ENCODE measurements around the gene ZNF20.

DNA sequence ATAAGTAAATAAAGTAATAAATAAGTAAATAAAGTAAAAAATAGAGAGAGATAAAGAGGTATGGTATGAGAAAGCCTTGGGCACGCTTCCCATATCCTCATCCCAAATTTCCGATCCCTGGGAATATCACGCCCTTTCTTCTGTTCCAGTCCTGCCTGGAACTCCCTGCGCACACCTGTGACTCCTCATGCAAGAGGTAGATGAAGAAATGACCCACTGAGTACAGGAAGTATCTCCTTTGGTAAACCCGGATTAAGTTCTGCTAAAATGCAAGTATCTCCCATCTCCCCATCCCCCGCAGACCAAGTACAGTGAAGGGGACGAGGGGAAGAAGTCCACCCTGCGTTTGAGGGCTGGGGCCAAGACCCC is 22.3 kb upstream of the ZNF20 start:
- TF ChIP-seq CTCF (IDR thresholded peaks at IDR 0.05; ENCODE audit: low read depth, low read length) (no peak), EZH2phosphoT487 (IDR thresholded peaks at IDR 0.05; ENCODE audit: low read depth) (no peak)
